GM10266 (cell line): Measurements from ENCODE around the gene GLI1.
"Not testable (repeated sequence)": the region's sequence is repeated elsewhere in the genome, so short reads cannot be mapped to it uniquely, and the experiment has no call there.

Source experiments
- DNase-seq: peaks from one replicate; pipeline ENCODE4 v3.0.0; 2012; ENCODE audit errors: extremely low spot score
- TF ChIP-seq, protein P1 (sequence below): IDR thresholded peaks from 2 replicates; pipeline ENCODE4 v1.5.1; 2012; ENCODE audit warnings: mild to moderate bottlenecking, low read depth; ENCODE audit not compliant: control insufficient read depth, insufficient read depth; ENCODE audit errors: missing control alignments

Gene GLI1

DNA sequence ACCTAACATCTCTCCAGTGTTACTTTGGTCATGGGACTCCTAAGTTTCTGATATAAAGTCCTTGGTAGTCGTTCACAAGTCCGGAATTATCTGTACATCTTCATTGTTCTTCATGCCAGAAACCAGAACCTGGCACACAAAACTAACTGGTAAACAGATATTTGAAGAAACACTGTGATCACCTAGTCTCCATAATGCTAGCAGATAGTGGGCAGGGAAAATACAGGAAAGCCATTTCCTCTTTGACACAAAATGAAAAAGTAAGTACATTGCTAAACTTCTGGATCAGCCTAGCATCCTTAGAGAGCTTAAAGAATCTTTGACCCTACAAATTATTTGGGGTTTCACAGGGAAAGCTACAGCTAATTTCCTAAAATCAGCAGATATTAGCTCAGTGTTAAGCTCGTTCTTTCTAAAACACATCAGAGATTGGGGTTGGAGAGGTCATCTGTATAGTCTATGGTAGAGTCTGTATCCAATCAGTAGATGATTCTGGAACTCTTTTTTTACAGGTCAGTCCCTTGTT lies 55.9 kb downstream of the GLI1 start:
- no peak for DNase-seq
- TF ChIP-seq, protein P1, sequence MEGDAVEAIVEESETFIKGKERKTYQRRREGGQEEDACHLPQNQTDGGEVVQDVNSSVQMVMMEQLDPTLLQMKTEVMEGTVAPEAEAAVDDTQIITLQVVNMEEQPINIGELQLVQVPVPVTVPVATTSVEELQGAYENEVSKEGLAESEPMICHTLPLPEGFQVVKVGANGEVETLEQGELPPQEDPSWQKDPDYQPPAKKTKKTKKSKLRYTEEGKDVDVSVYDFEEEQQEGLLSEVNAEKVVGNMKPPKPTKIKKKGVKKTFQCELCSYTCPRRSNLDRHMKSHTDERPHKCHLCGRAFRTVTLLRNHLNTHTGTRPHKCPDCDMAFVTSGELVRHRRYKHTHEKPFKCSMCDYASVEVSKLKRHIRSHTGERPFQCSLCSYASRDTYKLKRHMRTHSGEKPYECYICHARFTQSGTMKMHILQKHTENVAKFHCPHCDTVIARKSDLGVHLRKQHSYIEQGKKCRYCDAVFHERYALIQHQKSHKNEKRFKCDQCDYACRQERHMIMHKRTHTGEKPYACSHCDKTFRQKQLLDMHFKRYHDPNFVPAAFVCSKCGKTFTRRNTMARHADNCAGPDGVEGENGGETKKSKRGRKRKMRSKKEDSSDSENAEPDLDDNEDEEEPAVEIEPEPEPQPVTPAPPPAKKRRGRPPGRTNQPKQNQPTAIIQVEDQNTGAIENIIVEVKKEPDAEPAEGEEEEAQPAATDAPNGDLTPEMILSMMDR, result no peak

DNA sequence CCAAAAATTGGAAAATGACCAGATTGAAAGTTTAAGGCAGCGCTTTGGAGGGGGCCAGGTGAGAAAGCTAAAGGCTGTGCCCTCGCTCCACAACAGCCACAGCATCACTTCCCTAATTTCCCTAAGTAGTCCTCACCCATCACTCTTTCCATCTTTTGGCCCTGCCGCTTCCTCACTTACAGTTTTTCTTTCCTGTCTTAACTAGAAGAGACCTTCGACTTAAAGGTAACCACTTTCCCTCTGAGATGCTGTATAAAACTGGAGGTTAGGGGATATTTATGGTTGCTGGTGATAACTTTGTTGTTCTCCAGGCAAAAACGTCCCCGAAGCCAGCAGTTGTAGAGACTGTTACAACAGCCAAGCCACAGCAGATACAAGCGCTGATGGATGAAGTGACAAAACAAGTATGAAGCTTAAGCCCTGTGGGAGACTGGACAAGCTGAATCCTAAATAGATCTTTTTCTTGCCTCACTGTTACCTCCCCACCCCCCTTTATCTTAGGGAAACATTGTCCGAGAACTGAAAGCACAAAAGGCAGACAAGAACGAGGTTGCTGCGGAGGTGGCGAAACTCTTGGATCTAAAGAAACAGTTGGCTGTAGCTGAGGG lies 56.5 kb downstream of the GLI1 start:
- TF ChIP-seq, protein P1, result no peak
- DNase-seq, result no peak

DNA sequence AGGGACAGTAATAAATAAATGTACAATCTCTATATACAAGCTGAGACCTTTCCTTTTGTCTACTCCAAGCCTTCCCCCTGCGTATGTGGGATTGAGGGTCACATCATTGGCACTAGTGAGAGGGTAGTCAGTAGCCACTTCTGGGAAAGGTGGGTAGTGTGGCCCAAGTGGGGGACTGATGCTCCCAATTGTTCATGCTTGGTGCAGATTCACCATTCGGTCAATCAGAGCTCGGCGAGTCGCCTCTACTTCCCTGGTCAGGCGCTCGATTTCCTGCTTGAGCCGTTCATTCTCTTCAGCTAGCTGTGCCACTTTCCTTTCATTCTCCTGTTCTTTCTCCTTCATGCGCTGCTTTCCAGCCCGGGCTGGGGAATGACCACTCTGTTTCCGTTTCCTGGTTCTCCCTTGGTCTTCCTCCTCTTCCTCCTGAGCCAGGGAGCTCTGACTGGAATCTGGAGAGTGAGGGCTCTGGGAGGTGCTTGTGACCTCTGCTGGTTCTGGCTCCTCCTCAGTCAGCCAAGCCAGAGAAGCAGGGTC lies 57.1 kb downstream of the GLI1 start:
- TF ChIP-seq, protein P1, result no peak
- DNase-seq, result no peak

DNA sequence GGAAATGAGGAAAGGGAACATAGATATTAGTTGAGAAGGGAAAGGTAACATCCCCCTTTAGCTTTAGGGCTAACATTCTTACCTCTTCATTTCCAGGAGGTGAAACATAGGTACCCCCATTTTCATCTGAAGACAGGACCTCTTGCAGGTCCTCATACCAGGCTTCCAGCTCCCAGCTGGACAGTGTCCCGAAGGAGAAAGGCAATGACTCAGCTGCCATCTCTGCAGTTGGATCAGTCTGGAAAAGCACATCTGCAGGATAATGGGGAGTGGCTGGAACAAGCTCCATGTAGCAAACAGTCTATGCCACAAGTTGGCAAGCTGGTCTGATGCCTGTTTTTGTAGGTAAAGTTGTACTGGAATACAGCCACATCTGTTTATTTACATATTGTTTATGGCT lies 57.6 kb downstream of the GLI1 start:
- TF ChIP-seq, protein P1, result no peak
- no peak for DNase-seq

DNA sequence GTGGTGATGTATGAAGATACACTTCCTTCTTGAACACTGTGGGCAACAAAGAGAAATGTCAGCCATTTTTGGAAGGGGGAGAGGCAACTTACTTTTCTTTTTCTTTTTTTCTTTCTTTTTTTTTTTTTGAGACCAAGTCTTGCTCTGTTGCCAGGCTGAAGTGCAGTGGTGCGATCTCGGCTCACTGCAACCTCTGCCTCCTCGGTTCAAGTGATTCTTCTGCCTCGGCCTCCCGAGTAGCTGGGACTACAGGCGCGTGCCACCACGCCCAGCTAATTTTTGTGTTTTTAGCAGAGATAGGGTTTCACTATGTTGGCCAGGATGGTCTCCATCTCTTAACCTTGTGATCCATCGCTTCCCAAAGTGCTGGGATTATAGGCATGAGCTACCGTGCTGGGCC lies 58.1 kb downstream of the GLI1 start:
- DNase-seq, result not testable (repeated sequence)

DNA sequence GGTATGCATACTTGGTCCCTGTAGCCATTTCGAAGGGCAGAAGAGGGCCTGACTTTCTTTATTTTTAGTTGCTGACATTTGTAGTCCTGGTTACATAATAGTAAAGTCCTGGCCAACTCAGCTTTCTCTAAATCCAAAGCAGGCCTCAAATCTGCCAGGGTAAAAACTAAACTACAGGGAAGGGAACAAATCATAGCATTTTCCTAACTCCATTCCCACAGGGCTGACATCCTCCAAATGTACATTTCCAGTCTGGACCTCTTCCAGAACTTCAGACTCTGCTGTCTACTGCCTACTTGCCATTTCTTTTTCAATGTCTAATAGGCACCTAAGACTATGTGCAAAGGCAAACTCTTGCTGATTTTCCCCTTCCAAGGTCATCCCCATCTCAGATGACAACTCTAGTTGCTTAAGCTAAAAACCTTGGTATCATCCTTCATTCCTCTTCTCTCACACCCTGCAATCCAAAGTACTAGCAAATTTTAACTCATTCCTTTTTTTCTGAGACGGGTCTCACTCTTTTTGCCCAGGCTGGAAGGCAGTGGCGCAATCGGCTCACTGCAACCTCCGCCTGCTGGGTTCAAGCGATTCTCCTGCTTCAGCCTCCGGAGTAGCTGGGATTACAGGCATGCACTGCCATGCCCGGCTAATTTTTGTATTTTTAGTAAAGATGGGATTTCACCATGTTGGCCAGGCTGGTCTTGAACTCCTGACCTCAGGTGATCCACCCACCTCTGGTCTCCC lies 58.8 kb downstream of the GLI1 start:
- DNase-seq, result no peak
- TF ChIP-seq, protein P1, result no peak

DNA sequence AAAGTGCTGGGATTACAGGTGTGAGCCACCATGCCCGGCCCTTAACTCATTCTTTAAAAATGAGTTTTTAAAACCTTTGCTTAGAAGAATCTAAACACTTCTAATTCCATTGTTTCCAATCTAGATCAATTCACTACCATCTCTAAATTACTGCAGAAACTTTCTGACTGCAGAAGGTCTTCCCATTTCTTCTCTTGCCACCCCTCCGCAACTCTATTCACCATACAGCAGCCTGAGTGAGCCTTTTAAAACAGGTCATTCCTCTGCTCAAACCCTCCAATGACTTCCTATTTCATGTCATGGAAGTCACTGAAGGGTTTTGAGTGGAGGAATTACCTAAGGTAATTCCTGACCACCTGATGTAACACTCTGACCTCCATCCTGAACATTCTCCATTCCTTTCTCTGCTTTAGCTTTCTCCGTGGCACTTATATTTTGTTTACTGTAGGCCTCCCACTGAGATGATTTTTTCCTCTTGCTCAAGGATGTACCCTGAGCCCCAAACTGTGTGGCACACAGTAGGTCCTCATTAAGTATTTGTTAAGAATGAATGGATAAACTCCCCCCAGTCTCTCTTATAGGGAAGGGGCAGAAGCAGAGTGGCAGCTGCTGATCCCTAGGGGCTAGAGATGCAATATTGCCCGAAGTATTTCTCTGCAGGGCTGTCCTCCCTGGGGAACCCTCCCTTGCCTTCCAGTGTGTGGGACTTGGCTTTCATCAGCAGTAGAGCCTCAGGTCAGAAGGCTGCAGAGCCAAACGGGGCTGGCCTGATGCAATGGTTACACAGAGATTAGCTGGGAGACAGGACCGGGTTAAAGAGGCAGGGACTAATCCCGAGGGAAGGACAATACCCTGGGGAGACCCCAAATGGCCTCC lies 59.6 kb downstream of the GLI1 start:
- DNase-seq, result no peak
- TF ChIP-seq, protein P1, result no peak
